Hepatocyte (in vitro differentiated cells): ENCODE results near the gene PHB1.

ENCODE experiments used
- EZH2 ChIP-seq: fragments of 200-600 bp; sonication (generic); IDR thresholded peaks from 2 replicates; pipeline ENCODE4 v1.6.1; 2016; ENCODE audit warnings: antibody characterized with exemption, mild to moderate bottlenecking, borderline replicate concordance
- EZH2phosphoT487 ChIP-seq: fragments of 200-600 bp; sonication (generic); IDR thresholded peaks from one replicate; pipeline ENCODE4 v1.6.1; 2018; ENCODE audit warnings: antibody characterized with exemption, mild to moderate bottlenecking, low read depth, moderate library complexity; ENCODE audit not compliant: unreplicated experiment, severe bottlenecking
- TF ChIP-seq, protein P1 (sequence below): fragments of 200-600 bp; sonication (generic); IDR thresholded peaks from 2 replicates; pipeline ENCODE4 v1.5.1; 2016; ENCODE audit warnings: antibody characterized with exemption, mild to moderate bottlenecking; ENCODE audit not compliant: poor library complexity

GRCh38 chr17:49358641-49359247 is 55.9 kb downstream of the PHB1 start:
- TF ChIP-seq EZH2 = no peak
- TF ChIP-seq, protein P1, sequence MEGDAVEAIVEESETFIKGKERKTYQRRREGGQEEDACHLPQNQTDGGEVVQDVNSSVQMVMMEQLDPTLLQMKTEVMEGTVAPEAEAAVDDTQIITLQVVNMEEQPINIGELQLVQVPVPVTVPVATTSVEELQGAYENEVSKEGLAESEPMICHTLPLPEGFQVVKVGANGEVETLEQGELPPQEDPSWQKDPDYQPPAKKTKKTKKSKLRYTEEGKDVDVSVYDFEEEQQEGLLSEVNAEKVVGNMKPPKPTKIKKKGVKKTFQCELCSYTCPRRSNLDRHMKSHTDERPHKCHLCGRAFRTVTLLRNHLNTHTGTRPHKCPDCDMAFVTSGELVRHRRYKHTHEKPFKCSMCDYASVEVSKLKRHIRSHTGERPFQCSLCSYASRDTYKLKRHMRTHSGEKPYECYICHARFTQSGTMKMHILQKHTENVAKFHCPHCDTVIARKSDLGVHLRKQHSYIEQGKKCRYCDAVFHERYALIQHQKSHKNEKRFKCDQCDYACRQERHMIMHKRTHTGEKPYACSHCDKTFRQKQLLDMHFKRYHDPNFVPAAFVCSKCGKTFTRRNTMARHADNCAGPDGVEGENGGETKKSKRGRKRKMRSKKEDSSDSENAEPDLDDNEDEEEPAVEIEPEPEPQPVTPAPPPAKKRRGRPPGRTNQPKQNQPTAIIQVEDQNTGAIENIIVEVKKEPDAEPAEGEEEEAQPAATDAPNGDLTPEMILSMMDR = no peak
- TF ChIP-seq EZH2phosphoT487 = no peak
